Measurements from ENCODE around the gene SETD2.

DNA sequence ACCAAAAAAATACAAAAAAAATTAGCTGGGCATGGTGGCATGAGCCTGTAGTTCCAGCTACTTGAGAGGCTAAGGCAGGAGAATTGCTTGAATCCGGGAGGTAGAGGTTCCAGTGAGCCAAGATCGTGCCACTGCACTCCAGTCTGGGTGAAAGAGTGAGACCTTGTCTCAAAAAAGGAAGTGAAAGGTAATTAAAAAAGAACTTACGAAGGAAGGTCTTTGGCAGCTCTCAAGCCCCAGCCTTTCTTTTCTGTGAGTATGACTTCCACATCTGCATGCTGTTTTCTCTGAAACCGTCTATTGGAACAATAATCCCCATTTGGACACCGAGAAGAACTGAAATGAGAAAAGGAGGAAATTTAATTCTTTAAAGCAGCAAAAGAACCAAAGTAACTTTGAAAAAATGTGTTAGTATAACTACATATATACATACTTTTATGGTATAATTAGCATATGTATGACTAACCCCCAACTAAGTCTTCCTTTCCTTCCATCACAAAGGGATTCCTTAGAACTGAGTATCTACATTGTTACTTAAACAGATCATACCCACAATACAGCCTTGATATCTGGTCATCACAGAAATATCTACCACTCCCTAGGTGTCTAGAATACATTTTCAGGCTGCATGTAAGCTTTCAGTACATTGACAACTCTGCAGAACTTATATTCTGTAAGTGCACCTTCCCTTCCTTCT, 50.1 kb downstream of the SETD2 start:
- TF ChIP-seq, protein P1, sequence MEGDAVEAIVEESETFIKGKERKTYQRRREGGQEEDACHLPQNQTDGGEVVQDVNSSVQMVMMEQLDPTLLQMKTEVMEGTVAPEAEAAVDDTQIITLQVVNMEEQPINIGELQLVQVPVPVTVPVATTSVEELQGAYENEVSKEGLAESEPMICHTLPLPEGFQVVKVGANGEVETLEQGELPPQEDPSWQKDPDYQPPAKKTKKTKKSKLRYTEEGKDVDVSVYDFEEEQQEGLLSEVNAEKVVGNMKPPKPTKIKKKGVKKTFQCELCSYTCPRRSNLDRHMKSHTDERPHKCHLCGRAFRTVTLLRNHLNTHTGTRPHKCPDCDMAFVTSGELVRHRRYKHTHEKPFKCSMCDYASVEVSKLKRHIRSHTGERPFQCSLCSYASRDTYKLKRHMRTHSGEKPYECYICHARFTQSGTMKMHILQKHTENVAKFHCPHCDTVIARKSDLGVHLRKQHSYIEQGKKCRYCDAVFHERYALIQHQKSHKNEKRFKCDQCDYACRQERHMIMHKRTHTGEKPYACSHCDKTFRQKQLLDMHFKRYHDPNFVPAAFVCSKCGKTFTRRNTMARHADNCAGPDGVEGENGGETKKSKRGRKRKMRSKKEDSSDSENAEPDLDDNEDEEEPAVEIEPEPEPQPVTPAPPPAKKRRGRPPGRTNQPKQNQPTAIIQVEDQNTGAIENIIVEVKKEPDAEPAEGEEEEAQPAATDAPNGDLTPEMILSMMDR (IDR thresholded peaks at IDR 0.05; ENCODE audit: low read depth, low read length) = no peak
- no peak for TF ChIP-seq EZH2phosphoT487 (IDR thresholded peaks at IDR 0.05; ENCODE audit: low read depth)
